GOT3 (cell line): ENCODE data around the gene ROBO2.
"Not testable (repeated sequence)": the region's sequence is repeated elsewhere in the genome, so short reads cannot be mapped to it uniquely, and the experiment has no call there.

Experiments used
- DNase-seq: peaks from one replicate; lab custom pipeline; 2025; ENCODE audit warnings: mixed read lengths; lab: John Stamatoyannopoulos, UW

ROBO2 gene

DNA sequence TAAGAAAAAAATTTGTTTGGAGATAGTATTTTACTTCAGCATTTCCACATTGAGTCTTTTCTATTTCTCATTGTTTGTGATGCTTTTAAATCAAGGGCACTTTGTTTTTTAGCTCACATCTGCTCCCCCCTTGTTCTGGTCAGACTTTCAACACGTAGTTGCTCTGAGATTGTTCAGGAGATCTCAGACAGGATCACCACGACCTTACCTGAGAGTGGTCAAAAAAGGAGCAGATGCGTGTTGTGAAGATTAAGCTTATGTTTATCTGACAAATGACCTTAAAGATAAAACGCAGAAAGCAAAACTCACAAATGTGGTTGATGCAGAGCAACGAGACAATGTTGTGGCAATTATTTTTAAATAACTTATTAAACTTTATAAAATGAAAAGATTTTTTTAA is 298.3 kb downstream of the ROBO2 start:
- DNase-seq, result no peak

DNA sequence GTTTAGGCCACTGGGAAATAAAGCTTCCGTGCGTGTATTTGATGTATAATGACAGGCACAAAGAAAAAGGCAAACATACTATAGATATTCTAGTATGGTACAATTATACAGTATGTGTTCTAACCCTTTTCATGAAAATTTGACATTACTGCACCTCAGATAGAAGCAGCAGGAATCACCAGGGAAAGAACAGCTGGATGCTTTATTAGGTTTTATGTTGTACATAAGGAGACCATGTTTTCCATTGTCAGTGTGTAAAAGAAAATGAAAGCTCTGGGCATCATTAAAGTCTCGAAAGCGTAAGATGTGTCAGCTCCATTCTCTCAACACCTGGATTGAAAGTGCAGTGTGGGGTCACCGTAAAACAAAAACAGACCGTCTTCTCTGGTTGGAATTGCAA is 302.1 kb downstream of the ROBO2 start:
- no peak for DNase-seq

DNA sequence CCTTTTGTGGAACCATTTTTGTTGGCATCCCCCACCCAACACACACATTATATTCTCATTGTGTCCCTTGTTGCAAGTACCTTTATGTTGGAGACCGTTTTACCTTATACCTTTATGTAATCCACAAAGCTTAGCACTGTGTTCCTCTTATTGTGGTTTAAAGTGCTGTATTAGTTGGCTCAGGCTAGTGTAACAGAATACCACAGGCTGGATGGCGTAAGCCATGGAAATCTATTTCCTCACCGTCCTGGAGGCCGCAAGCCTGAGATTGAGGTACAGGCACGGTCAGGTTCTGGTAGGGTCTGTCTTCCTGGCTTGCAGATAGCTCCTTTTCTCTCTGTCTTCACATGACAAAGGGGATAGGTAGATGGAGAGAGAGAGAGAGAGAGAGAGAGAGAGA is 302.8 kb downstream of the ROBO2 start:
- DNase-seq, result no peak

DNA sequence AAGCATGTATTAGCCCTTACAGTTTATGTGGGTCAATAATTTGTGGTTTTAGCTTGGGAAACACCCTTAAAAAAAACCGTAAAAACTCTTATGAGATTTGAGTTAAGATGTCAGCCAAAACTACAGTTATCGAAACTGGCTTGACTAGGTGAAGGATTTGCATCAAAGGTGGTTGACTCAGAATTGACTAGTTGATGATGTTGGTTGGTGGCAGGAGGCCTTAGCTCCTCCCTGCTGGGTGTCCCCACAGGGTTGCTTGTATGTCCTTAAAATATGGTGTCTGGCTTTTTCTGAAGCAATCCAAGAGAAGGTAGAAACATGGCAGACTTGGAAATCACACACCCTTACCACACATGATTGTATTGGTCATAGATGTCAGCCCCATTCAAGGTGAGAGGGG is 305.1 kb downstream of the ROBO2 start:
- DNase-seq, result no peak

DNA sequence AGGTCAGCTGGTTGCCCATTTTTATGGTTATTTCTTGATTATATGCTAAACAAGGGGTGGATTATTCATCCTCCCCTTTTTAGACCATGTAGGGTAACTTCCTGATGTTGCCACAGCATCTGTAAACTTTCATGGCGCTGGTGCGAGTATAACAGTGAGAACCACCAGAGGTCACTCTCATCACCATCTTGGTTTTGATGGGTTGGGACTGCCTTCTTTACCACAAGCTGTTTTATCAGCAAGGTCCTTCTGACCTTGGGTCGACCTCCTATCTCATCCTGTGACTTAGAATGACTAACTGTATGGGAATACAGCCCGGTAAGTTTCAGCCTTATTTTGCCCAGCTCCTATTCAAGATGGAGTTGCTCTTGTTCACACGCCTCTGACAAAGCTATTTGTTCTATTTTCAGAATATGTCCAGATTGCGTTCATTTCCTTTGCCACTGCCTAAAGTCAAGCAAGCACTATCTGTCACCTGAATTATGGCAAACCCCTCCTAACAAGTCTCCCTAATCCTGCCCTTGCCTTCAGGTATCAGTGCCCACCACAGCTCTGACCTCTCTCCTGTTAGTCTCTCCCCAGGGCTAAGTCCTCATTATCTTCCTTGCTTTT is 308.5 kb downstream of the ROBO2 start:
- no peak for DNase-seq

DNA sequence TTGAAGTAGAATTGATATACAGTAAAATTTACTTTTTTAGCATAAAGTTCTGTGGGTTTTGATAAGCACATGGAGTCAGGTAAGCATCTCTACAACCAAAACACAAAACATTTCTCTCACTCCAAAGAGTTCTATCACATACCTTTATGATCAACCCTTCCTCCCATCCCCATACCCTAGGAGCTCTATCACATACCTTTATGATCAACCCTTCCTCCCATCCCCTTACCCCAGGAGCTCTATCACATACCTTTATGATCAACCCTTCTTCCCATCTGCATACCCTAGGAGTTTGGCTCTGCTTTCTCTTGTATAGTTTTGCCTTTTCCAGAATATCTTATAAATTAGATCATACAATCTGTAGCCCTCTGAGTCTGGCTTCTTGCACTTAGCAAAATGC is 315.1 kb downstream of the ROBO2 start:
- no peak for DNase-seq

DNA sequence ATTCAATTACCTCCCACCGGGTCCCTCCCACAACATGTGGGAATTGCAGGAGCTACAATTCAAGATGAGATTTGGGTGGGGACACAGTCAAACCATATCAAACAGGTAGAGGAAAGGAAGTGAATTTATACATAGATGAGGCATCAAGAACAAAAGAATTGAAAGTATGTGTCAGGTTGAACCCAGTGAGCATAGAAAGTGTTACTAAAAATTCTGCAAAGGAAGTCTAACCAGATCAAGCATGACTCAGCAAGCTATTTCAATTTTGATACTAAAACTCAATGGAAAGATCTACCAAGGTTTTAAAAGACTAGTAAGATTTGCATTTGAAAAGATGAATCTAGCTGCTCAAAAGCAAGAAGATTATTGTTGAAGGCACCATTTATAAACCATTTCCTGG is 323.0 kb downstream of the ROBO2 start:
- DNase-seq, result no peak

DNA sequence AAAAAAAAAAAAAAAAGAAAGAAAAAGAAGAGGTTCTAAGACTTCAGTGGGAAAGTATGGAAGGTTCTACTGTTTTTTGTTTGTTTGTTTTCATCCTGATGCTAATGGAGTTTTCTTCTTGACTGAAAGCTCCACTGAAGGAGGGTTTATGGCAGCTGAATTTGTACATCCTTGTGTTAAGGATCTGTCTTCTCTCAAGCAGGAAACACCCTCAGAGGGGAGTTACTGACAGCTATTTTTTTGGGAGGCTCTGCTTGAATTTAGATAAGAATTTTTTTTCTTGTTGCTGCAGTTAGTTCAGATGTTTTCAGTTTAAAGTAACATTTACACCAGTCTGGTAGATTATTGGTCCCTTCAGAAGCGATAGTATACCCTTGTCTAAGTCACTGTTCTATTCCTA is 325.3 kb downstream of the ROBO2 start:
- no peak for DNase-seq

DNA sequence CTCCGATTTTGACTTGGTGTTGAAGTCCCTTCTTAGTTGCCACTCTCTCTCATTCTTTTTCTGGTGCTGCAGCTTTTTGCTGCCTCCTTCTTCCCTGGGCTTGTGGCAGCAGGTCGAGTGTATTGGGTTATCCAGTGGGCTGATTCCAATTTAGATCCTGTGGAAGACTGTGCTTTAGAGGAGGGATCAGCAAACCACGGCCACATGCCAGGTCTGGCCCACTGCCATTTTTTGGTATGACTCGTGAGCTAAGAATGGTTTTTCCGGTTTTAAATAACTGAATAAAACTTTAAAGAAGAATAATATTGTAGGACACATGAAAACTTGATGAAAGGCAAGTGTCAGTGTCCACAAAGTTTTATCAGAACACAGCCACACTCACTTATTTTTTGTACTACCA is 330.5 kb downstream of the ROBO2 start:
- no peak for DNase-seq

DNA sequence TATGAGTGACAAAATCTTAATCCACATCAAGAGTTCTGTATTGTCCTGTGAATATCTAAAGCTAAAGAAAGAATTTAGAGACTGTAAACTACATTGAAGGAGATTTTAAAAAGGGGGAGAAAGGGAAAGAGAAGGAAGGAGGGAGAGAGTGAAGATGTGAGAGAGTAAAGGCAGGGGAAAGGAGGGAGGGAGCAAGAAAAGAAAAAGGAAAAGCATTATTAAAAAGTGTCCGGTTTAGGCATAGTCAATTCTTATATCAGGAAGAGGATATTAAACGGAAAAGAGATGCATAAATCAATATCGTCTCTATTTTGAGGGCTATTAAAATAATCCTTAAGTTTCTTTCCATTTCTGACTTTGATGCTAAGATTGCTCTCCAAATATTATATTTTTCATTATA is 332.1 kb downstream of the ROBO2 start:
- no peak for DNase-seq

DNA sequence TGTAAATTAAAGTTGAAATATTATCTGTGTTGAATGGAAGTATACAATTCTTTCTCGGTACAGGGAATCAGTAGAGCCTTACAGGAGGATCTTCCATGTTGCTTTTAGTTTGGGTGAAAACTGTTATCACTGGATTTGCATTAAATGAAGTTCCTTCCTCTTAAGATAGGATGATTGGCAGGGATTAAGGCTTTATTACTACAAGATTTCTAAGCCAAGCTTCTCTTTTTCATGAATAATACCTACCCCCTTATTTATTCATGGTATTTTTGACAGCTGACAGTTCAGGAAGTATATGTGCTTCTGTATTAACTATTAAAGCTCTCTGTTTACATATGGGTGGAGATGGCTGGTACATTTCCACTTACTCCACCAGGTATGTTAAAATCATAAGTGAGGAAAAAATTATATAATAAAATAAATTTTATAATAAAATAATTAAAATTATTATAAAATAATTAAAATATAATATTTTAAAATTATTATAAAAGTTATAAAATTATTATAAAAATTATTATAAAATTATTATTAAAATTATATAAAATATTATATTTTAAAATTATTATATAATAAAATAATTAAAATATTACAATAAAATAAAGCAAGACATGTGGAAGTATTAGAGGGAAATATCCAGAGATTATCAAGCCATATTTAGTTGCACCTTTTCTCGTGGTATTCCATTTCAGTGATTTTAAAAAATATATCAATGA is 332.9 kb downstream of the ROBO2 start:
- no peak for DNase-seq

DNA sequence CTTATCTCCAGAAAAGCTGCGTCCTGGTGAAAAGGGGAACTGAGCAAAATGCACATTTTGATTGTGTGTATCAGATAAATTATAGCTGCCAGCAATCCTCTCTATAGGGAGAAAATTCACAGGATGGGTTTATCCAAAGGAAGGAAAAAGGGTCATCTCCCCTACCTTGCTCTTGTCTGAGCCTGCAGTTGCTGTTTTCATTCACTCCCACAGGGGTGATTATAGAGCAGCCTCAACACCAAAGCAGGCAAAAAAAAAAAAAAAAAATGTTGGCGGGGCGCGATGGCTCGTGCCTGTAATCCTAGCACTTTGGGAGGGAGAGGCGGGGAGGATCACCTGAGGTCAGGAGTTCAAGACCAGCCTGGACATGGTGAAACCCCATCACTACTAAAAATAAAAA is 333.7 kb downstream of the ROBO2 start:
- DNase-seq, result no peak

DNA sequence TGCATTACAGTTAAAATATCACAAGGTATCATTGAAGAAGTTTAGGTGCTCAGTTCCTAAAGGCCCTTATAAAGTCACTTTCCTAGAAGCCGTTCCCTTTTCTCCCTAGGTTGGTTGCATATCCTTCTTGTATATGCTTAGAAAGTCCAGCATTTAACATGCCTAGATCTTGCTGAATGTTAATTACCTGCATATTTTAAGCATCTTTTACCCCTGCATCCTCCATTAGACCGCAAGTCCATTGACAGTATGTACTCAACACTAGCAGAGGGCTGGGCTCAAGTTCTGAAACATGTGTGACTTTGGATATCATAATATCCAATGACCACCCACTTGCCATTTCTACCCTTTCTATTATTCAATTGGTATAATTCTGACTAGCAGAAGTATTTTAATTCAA is 336.6 kb downstream of the ROBO2 start:
- no peak for DNase-seq

DNA sequence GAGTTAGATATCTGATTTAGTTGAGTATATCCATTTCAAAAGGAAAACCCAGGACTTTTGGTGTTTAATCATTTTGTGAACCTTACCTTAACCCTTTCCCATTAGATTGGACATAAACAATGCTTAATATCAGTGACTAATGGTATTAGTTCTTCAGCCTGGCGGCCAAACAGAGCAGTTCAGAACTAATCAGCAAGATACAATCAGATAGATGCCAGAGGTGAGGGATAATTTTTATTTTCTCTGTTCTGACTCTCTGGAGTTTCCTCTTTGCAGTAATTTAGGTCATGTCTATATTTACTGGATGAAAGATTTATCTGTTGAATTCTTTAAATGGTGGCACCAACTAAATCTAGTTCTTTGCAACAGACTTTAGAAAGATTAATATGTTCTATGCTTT is 337.8 kb downstream of the ROBO2 start:
- DNase-seq, result no peak

DNA sequence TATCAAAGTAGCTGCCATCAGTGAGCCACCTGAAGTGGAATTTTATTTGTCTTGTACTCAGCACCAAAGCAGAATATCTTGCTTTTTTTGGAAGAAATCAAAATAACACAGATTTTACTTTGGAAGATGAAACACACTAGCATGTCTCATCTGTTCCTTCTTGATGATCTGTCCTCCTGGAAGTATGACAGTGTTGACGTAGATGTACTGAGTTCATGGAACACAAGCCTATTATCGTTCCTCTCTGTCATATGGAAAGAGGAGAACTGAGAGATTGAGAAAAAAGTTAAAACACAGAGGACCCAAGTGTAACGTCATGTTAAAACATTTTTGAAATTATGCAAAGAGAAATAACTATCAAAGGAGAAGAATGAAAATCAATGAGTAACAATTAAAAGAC is 340.2 kb downstream of the ROBO2 start:
- no peak for DNase-seq

DNA sequence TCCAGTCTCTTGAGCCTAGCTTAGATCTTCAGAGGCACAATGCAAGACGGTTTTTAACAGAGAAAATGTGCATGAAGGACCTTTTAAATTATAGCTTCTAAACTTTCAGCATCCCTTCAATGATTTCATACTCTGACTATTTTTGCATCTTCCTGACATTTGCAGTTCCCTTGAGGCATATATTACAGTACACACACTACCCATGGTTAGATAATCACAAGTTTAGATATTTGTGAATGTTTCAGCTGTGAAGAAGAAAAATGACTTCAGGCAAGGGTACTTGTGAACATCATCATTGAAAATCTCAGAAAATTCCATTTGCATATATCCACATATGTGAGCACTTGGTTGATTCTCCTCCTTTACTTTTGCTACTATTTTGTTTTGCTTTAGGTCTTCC is 341.5 kb downstream of the ROBO2 start:
- no peak for DNase-seq

DNA sequence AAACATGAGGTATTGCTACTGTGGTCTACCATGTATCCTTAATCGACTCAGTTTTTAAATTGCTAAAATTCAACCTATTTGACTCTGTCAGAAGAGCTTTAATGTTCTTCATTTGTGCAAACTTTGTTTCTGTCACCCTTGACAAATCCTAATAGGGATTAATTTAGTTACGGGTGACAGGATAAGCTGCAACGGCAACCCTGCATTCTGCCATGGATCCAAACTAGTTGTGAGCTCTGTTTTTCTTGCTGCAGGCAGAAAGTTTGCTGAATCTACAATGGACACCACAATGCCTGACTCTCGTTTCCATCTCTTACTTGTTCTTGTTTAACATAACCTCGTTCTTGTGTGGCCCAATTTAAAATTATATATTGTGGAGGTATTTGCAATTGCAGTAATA is 352.3 kb downstream of the ROBO2 start:
- no peak for DNase-seq

DNA sequence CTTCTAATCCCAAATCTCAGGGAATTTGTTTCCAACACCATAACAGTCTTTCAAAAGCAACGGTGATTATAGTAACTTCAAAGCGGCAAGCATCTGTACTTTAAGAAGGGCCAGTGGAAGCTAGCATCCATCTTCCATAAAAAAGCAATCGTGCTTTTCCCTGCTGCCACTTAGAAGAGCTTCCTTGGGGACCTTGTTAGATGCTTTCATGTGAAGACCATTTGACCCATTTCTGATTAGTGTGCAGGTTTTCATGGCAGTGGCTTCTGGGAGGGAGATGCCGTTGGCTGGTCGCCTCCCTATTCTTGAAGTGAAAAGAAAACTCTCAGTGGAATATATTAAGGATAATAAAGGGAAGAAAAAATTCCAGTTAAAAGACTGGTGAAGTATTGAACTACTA is 354.1 kb downstream of the ROBO2 start:
- DNase-seq, result no peak

DNA sequence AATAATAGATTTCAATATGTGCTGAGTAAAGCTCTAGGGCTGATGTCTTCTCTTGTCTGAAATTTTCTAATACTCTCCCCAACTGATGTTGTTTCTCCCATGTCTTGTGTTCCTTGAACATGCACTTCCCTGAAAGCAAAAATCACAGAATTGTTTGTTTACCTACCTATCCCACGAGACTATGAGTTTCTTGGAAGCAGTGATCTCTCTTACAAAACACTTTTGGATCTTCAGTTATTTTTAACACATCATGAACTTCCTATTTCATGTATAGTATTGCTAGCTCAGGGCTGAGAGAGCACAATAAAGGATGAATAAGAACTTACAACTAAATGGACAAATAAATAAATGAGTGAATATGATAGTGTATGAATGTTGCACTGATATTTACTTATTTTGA is 365.0 kb downstream of the ROBO2 start:
- DNase-seq, result no peak

DNA sequence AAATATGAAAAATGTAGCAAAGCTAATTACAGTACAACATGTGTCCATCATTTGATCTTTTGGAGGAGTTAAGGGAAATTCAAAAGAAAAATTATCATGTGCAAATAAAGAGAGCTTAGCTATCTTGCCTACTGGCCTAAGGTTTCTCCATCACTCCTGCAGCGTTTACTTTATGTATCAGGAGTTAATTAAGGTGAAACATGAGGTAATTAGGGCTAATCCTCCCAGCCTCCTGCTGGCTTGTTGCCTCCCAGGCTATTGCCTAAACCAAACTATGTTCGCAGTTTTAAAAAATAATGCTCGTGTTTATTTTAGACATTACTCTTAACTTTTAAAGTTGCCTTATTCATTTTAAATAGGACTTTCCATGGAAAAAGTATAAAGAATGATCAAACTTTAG is 367.5 kb downstream of the ROBO2 start:
- no peak for DNase-seq

DNA sequence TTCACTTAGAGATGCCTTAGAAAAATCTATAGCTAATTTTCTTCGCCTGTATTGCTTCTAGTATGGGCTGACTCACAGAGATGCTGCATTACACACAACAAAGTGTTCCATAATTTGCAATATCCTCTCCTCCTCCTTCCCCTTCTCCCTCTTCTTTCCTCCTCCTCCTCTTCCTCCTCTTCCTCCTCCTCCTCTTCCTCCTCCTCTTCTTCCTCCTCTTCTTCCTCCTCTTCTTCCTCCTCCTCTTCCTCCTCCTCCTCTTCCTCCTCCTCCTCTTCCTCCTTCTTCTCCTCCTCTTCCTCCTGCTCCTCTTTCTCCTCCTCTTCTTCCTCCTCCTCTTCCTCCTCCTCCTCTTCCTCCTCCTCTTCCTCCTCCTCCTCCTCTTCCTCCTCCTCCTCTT is 370.4 kb downstream of the ROBO2 start:
- DNase-seq, result not testable (repeated sequence)

DNA sequence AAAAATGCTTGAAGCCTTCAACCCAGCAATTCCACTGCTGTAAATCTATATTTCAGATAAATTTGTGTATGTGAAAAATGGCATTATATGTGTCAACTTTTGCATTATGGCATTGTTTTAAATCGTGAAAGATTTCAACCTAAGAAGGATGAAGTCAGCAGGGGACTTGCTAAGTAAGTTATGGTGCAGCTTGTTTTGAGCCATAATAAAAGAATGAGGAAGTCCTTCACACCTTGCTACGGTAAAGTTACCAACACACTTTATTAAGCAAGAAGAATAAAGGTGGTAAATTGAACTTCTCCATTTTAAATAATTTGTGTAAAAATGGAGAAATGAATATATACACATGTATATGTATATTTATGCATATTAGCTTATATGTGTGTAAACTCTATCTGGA is 371.4 kb downstream of the ROBO2 start:
- no peak for DNase-seq

DNA sequence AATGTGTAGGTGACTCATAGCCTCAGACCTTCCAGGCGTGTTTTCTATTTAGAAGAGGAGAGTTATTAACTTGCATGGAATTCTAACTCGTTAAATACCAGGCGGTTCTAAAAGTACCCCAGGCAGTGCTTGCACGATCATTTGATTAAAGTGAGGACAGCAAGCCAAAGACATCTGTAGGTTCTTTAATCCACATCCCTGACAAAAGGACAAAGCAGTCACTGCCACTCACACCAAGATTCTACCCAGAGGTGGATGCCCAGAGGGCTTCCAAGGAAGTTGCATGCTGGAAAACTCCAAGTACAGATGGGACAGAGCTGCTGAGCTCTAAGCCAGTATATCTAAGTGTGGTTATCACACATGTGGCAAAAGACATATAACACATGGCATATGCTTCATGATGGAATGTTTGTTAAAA is 372.1 kb downstream of the ROBO2 start:
- no peak for DNase-seq

DNA sequence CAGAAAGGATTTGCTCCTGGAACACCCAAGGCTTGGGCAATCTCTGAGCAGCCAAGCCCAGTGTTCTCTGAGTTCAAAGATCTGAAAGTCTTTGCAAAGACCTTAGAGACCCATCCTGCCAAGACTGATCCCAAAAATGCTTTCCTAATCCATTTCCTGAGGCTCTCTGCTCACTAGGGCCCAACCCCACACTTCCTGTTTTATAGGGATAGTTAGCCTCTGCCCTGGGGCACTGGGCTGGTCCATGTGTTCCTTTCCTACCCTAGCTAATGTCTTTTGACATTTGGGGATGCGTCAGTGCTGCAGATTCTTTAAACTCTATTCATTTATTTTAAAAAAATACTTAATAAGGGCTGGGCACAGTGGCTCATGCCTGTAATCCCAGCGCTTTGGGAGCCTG is 372.7 kb downstream of the ROBO2 start:
- no peak for DNase-seq
